Common myeloid progenitor, CD34-positive (primary cell): ENCODE results near the gene BCO1.

Experiments
- CTCF ChIA-PET: fragments of 350-600 bp; sonication (Branson Sonifier 250); formaldehyde crosslinking; loops from one replicate; lab custom pipeline; 2021; ENCODE audit warnings: antibody characterized with exemption; lab: Charles Lee
- POLR2A ChIA-PET: fragments of 350-600 bp; sonication (Branson Sonifier 250); formaldehyde crosslinking; loops from one replicate; lab custom pipeline; 2021; ENCODE audit warnings: antibody characterized with exemption; lab: Charles Lee
- DNase-seq, 3 donors: peaks; one replicate each; pipeline versions ENCODE4 v3.0.0 to v3.0.0-alpha.2; 2013
- H3K27ac ChIP-seq, 2 experiments: 1 replicate in 1 of 2; 2 replicates in 1 of 2; pipeline ENCODE4 v1.7.0; 2013; ENCODE audit warnings: inconsistent platforms in 2 of 2, low read length in 2 of 2, mild to moderate bottlenecking in 2 of 2, low read depth in 1 of 2, moderate library complexity in 1 of 2; ENCODE audit not compliant: severe bottlenecking in 2 of 2, insufficient read depth in 1 of 2, poor library complexity in 1 of 2
- H3K27me3 ChIP-seq, 5 experiments: replicated peaks in 2 of 5; 1 replicate in 3 of 5; 2 replicates in 2 of 5; pipeline versions ENCODE4 v1.6.1 to v1.7.0; 2013; ENCODE audit warnings: low read length in 4 of 5, mild to moderate bottlenecking in 2 of 5, moderate library complexity in 2 of 5, inconsistent platforms in 1 of 5; ENCODE audit not compliant: insufficient read depth in 5 of 5, control insufficient read depth in 4 of 5
- H3K36me3 ChIP-seq, 4 experiments: 1 replicate in 2 of 4; 2 replicates in 2 of 4; pipeline versions ENCODE4 v1.6.1 to v1.7.0; 2013; ENCODE audit warnings: low read length in 3 of 4, control low read depth in 1 of 4, mild to moderate bottlenecking in 1 of 4; ENCODE audit not compliant: control insufficient read depth in 4 of 4, insufficient read depth in 4 of 4
- H3K4me1 ChIP-seq, 4 experiments: 1 replicate in 3 of 4; 2 replicates in 1 of 4; pipeline versions ENCODE4 v1.6.1 to v1.7.1; 2013; ENCODE audit warnings: low read length in 3 of 4, mild to moderate bottlenecking in 3 of 4, control low read depth in 1 of 4, inconsistent platforms in 1 of 4, moderate library complexity in 1 of 4; ENCODE audit not compliant: control insufficient read depth in 4 of 4, insufficient read depth in 4 of 4; ENCODE audit errors: control extremely low read depth in 1 of 4
- H3K4me3 ChIP-seq, 7 experiments: 1 replicate in 4 of 7; 2 replicates in 3 of 7; pipeline versions ENCODE4 v1.5.1 to v1.7.0; 2013; ENCODE audit warnings: mild to moderate bottlenecking in 7 of 7, low read length in 6 of 7, moderate library complexity in 6 of 7, inconsistent platforms in 2 of 7, low read depth in 2 of 7, control low read depth in 1 of 7; ENCODE audit not compliant: insufficient read depth in 4 of 7, control insufficient read depth in 1 of 7; ENCODE audit errors: extremely low read depth in 1 of 7
- H3K9me3 ChIP-seq, 5 experiments: 1 replicate in 4 of 5; 2 replicates in 1 of 5; pipeline versions ENCODE4 v1.6.1 to v1.7.1; 2013; ENCODE audit warnings: low read length in 4 of 5, mild to moderate bottlenecking in 2 of 5, inconsistent platforms in 1 of 5, low read depth in 1 of 5, moderate library complexity in 1 of 5; ENCODE audit not compliant: control insufficient read depth in 4 of 5, insufficient read depth in 2 of 5; ENCODE audit errors: control extremely low read depth in 1 of 5
- WGBS: methylation state at CpG from one replicate; pipeline ENCODE4 v1.1.5; 2013; ENCODE audit not compliant: insufficient coverage; 5-methylcytosine and 5-hydroxymethylcytosine counted together

Gene BCO1

DNA sequence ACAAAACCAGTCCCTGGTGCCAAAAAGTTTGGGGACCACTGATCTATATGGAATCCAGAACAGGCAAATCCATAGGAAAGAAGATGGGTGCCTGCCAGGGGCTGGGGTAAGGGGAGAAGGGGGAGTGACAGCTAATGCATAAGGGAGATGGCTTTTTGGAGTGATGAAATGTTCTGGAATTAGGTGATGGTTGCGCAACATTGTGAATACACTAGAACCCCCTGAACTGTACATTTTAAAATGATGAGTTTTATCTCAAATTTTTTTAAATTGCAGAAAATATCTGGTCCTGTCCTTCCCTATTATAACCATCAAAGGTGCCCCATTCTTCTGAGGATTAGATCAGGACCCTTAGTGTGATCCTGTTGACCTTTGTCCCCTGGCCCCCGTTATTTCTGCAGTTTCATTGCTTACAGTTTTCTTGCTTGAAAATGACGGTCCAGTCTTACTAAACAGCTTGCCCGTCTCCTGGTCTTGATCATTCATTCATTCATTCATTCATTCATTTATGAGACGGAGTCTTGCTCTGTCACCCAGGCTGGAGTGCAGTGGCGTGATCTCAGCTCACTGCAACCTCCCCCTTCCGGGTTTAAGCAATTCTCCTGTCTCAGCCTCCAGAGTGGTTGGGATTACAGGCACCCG is 4.6 kb downstream of the BCO1 start:
- 96% methylated on average over 4 of the region's 8 CpGs for WGBS

DNA sequence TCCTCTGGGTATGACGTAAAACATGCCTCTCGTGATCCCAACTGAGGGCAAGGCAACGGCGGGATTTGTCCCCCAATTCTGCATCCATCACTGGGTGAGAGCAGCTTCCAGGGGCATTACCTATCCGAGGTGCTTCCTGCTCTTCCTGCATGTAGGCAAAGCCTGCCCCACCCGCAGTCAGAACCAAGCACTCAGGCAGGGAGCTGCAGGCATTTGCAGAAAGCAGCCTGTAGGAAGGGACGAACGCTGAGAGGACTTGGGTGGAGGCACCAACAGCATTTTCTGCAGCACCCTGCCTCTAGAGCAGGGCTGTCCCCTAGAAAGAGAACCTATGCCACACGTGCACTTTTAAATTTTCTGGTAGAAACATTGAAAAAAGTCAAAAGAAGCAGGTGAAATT is 5.5 kb downstream of the BCO1 start:
- Histone ChIP-seq H3K36me3 (no peaks in the 10 kb centered on the region), H3K4me1 (peaks cover 0 to 2% (median 0%) of the 10 kb centered on the region in 4 experiments), H3K27me3 (no peaks in the 10 kb centered on the region), H3K4me3 (no peak overlapping the region), H3K27ac (no peak overlapping the region), H3K9me3 (no peaks in the 10 kb centered on the region)
- ChIA-PET CTCF (interaction anchor here (1.3 to 1.5 kb wide), 2 partner anchors 17 to 20 kb away, joined by 3 to 5 read pairs; no protein-coding TSS in a partner anchor), POLR2A (no interaction called here)
- WGBS, result 80% methylated on average over 8 of the region's 9 CpGs
- DNase-seq, result no peak

More for the DNA sequence above, 4.6 kb downstream of the BCO1 start:
- no peaks in the 10 kb centered on the region for H3K9me3 ChIP-seq
- H3K27ac ChIP-seq, result no peak overlapping the region
- peaks cover 0 to 9% (median 2%) of the 10 kb centered on the region in 4 experiments for H3K4me1 ChIP-seq
- DNase-seq, result no peak
- no peak overlapping the region for H3K4me3 ChIP-seq
- POLR2A ChIA-PET, result no interaction called here
- CTCF ChIA-PET, result no interaction called here
- H3K36me3 ChIP-seq, result no peaks in the 10 kb centered on the region
- no peaks in the 10 kb centered on the region for H3K27me3 ChIP-seq

DNA sequence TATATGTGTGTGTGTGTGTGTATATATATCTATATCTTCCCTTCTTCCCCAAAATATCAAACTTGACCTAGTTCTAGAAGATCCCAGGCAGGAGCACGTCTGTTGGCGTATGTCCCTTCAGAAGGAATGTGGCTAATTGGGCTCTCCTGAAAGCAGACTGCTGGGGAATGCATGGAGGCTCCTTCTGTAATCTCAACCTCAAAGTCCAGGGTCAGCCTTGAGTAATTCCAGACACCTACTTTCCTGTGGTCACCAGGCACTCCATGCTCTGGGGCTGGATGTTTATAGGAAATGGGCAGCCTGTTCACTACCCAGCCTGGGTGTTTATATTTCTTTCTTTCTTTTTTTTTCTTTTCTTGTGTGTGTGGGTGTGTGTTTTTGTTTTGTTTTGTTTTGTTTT is 13.4 kb downstream of the BCO1 start:
- H3K4me3 ChIP-seq, result no peak overlapping the region
- 90% methylated on average over 2 of the region's 2 CpGs for WGBS
- no peak for DNase-seq
- no peaks in the 10 kb centered on the region for H3K9me3 ChIP-seq
- POLR2A ChIA-PET, result no interaction called here
- H3K27ac ChIP-seq, result no peak overlapping the region
- CTCF ChIA-PET, result no interaction called here
- no peaks in the 10 kb centered on the region for H3K4me1 ChIP-seq
- peaks cover 0 to 2% (median 0%) of the 10 kb centered on the region in 5 experiments for H3K27me3 ChIP-seq
- H3K36me3 ChIP-seq, result no peaks in the 10 kb centered on the region

GRCh38 chr16:81253141-81253540 is 14.7 kb downstream of the BCO1 start:
- Histone ChIP-seq H3K9me3 (no peaks in the 10 kb centered on the region), H3K4me3 (no peak overlapping the region), H3K27me3 (peaks cover 0 to 2% (median 0%) of the 10 kb centered on the region in 5 experiments), H3K36me3 (no peaks in the 10 kb centered on the region), H3K4me1 (no peaks in the 10 kb centered on the region), H3K27ac (no peak overlapping the region)
- DNase-seq, result no peak
- ChIA-PET POLR2A (no interaction called here), CTCF (no interaction called here)
- 100% methylated on average over 5 of the region's 5 CpGs for WGBS

- no peaks in the 10 kb centered on the region for H3K4me1 ChIP-seq
- POLR2A ChIA-PET, result interaction anchor here (0.6 kb wide), 1 partner anchor 305 kb away, joined by 5 read pairs; no protein-coding TSS in a partner anchor
- CTCF ChIA-PET, result no interaction called here
- no peak overlapping the region for H3K27ac ChIP-seq
- no peak overlapping the region for H3K4me3 ChIP-seq
- H3K9me3 ChIP-seq, result no peaks in the 10 kb centered on the region
- 98% methylated on average over 3 of the region's 5 CpGs for WGBS
- peaks cover 0 to 2% (median 0%) of the 10 kb centered on the region in 5 experiments for H3K27me3 ChIP-seq
- no peaks in the 10 kb centered on the region for H3K36me3 ChIP-seq
- no peak for DNase-seq
These were observed 16.5 kb downstream of the BCO1 start for GRCh38 chr16:81254922-81255526.

DNA sequence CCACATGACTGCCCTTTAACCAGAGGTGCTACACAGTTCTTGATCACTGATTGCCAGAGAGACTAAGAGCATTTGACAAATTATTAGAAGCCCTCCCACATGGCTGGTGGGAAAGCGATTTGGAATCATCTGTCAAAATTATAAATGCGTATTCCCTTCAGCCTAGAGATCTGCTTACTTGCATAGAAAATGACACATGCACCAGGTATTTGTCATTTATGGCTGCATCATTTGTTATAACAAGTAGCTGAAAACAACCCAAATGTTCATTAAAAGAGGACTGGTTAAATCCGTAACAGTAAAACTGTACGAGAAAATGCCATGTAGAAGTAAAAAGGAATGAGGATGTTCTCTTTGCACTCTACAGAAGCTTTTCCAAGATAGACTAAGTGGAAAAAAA is 21.4 kb downstream of the BCO1 start:
- DNase-seq, result no peak
- no peaks in the 10 kb centered on the region for H3K27me3 ChIP-seq
- H3K4me1 ChIP-seq, result no peaks in the 10 kb centered on the region
- no peak overlapping the region for H3K27ac ChIP-seq
- ChIA-PET POLR2A (no interaction called here), CTCF (interaction anchor here (0.6 kb wide), 1 partner anchor 106 kb away, joined by 3 read pairs; no protein-coding TSS in a partner anchor)
- H3K9me3 ChIP-seq, result no peaks in the 10 kb centered on the region
- WGBS, result 100% methylated on average over 4 of the region's 4 CpGs
- no peaks in the 10 kb centered on the region for H3K36me3 ChIP-seq
- H3K4me3 ChIP-seq, result no peak overlapping the region

- ChIA-PET CTCF (interaction anchor here (1.0 to 1.6 kb wide), 8 partner anchors 9 to 190 kb away, joined by 3 to 11 read pairs (median 4); no protein-coding TSS in a partner anchor), POLR2A (no interaction called here)
- Histone ChIP-seq H3K4me1 (no peaks in the 10 kb centered on the region), H3K27ac (no peak overlapping the region), H3K9me3 (no peaks in the 10 kb centered on the region), H3K36me3 (no peaks in the 10 kb centered on the region), H3K27me3 (no peaks in the 10 kb centered on the region), H3K4me3 (no peak overlapping the region)
- peak; percentile 24 to 40 (median 32) for DNase-seq
- WGBS, result 82% methylated on average over 11 of the region's 11 CpGs
These were observed 22.7 kb downstream of the BCO1 start for GRCh38 chr16:81261049-81261648.
